Suppressor macrophage treated with lipopolysaccharide for 1 hour (primary cell): ENCODE measurements around the gene MSMP.

Experiments
- DNase-seq, 3 donors: peaks; one replicate each; pipeline ENCODE4 v3.0.0-alpha.2; 2020 to 2022

The MSMP gene

GRCh38 chr9:35741740-35742139 is 12.3 kb downstream of the MSMP start:
- no peak for DNase-seq

- no peak for DNase-seq
These were observed 13.8 kb downstream of the MSMP start for GRCh38 chr9:35740243-35740642.

- DNase-seq: no peak
These were observed 15.2 kb downstream of the MSMP start for GRCh38 chr9:35738924-35739323.

- no peak for DNase-seq
These were observed 15.9 kb downstream of the MSMP start for GRCh38 chr9:35738186-35738585.

- DNase-seq: no peak
These were observed 16.9 kb downstream of the MSMP start for GRCh38 chr9:35737143-35737542.

- DNase-seq: peak; percentile 77 to 81 (median 78)
These were observed 17.9 kb downstream of the MSMP start for GRCh38 chr9:35736201-35736633.

GRCh38 chr9:35734096-35734495 is 20.0 kb downstream of the MSMP start:
- DNase-seq: no peak

GRCh38 chr9:35732800-35733541 is 21.1 kb downstream of the MSMP start:
- DNase-seq: peak; percentile 46 to 61 (median 51)

GRCh38 chr9:35732185-35732799 is 21.8 kb downstream of the MSMP start, which contains the start of the genes CREB3 and TLN1:
CREB3 (plus strand) TSS chr9:35732666; CDS start chr9:35732773, 107 bp downstream.
TLN1 (minus strand) TSS chr9:35732195; CDS start chr9:35725694, 6,501 bp downstream.
- peak; percentile 99 to 100 (median 100) for DNase-seq

GRCh38 chr9:35731415-35732184 is 22.5 kb downstream of the MSMP start:
- no peak for DNase-seq

- DNase-seq: no peak
These were observed 23.6 kb downstream of the MSMP start for GRCh38 chr9:35730486-35730854.

- DNase-seq: peak; percentile 78 to 84 (median 83)
These were observed 24.2 kb downstream of the MSMP start for GRCh38 chr9:35729700-35730485.

GRCh38 chr9:35729101-35729500 is 25.0 kb downstream of the MSMP start:
- DNase-seq: no peak

GRCh38 chr9:35728041-35728971 is 25.8 kb downstream of the MSMP start:
- DNase-seq: peak; percentile 83 to 86 (median 86)

GRCh38 chr9:35727676-35728040 is 26.4 kb downstream of the MSMP start:
- DNase-seq: no peak

GRCh38 chr9:35726931-35727330 is 27.1 kb downstream of the MSMP start:
- DNase-seq: peak in 1 of 3 donors; percentile 33

GRCh38 chr9:35725362-35725761 is 28.7 kb downstream of the MSMP start:
- DNase-seq: no peak

- no peak for DNase-seq
These were observed 30.2 kb downstream of the MSMP start for GRCh38 chr9:35723908-35724307.

- no peak for DNase-seq
These were observed 30.6 kb downstream of the MSMP start for GRCh38 chr9:35723426-35723825.

- no peak for DNase-seq
These were observed 34.5 kb downstream of the MSMP start for GRCh38 chr9:35719546-35719945.

- peak; percentile 63 to 67 (median 66) for DNase-seq
These were observed 35.2 kb downstream of the MSMP start for GRCh38 chr9:35718721-35719511.
